Brain microvascular endothelial cell (primary cell): ENCODE measurements around the gene TLE2.

Experiments
- DNase-seq: peaks from one replicate; pipeline ENCODE4 v3.0.0-alpha.2; 2020
- H3K27ac ChIP-seq: fragments of 250-450 bp; sonication (Bioruptor Pico); 2 replicates; pipeline ENCODE4 v1.5.1; 2020; ENCODE audit warnings: mild to moderate bottlenecking, moderate library complexity
- H3K27me3 ChIP-seq: fragments of 250-450 bp; sonication (Bioruptor Pico); replicated peaks from 2 replicates; pipeline ENCODE4 v1.5.1; 2020; ENCODE audit warnings: mild to moderate bottlenecking
- H3K36me3 ChIP-seq: fragments of 250-450 bp; sonication (Bioruptor Pico); replicated peaks from 2 replicates; pipeline ENCODE4 v1.5.1; 2020; ENCODE audit warnings: mild to moderate bottlenecking
- H3K4me3 ChIP-seq: 2 replicates; pipeline ENCODE4 v1.5.1; 2011; ENCODE audit warnings: low read depth, mild to moderate bottlenecking, control low read depth, low read length, moderate library complexity
- CTCF ChIP-seq: IDR thresholded peaks from 2 replicates; pipeline ENCODE4 v1.5.1; 2011; ENCODE audit warnings: low read depth, mild to moderate bottlenecking, moderate library complexity, low read length, control low read depth, inconsistent platforms; ENCODE audit errors: missing control alignments
- in situ Hi-C: cut with HindIII; loops from 2 replicates; pipeline ENCODE4 v1.10.0; 2017; ENCODE audit warnings: low sequenced_read_pairs, low pct_ligation_motif_present

TLE2 gene

DNA sequence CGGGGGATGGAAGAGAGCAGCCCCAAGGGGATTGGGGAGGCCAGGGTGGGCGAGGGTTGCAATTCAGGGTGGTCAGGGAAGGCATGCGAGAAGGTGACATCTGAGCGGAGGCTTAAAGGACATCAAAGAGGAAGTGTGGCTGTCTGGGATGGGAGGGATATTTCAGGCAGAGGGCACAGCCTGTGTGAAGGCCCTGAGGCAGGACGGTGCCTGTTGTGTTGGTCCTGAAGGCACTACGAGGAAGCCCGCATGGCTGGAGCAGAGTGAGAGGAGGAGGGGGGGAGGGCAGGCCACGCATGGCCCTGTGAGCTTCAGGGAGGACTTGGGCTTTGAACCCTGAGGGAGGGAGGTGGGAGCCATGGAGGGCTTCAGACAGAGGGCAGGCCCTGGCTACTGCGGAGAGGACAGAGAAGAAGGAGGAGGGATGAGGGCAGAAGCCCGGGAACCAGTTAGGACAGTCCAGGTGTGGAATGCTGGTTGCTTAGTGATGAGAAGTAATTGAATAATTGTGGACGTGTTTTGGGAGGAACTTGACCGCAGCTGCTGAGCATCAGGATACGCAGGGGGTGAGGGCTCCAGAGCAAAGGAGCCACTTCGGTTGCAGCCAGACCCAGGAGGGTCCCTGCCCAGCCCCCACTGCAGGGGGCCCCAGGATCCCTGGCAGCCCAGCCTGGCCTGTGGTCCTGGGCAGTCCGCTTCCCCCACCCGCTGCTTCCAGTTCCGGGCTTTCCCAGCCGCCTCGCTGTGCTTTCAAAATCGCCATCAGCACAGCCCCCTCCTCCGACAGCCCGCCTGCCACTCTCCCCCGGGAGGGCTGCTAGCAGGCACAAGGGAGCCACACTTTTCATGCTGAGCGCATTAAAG, 45.5 kb downstream of the TLE2 start:
- H3K27me3 ChIP-seq: peaks cover 17% of the 10 kb centered on the region
- H3K27ac ChIP-seq: no peak overlapping the region
- peak overlapping the region; percentile 45 for H3K4me3 ChIP-seq
- in situ Hi-C loops: no loop called here
- DNase-seq: no peak
- no peaks in the 10 kb centered on the region for H3K36me3 ChIP-seq
- no peak for TF ChIP-seq CTCF

- in situ Hi-C loops: no loop called here
- Histone ChIP-seq H3K27me3 (peaks cover 17% of the 10 kb centered on the region), H3K27ac (no peak overlapping the region), H3K4me3 (no peak overlapping the region), H3K36me3 (no peaks in the 10 kb centered on the region)
- TF ChIP-seq CTCF: no peak
- no peak for DNase-seq
These were observed 46.1 kb downstream of the TLE2 start for GRCh38 chr19:2982983-2983350.

DNA sequence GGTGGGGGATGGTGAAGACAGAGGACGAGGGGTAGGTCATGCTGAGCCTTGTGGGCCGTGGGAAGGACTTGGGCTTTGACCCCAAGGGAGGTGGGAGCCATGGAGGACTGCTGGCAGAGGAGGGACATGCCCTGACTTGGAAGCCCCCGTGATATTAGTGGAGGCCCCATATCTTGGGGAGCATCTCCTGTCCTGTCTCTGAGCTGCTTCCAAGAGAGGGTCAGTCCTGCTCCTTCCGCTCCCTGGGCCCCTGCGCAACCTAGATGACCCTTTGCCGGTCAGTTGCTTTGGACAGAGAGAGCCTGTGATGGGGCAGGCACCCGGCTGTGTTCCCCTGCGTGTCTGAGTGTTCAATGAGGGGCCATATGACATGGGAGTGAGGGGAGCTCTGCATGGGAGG, 46.5 kb downstream of the TLE2 start:
- TF ChIP-seq CTCF: no peak
- DNase-seq: no peak
- no peak overlapping the region for H3K27ac ChIP-seq
- no peaks in the 10 kb centered on the region for H3K36me3 ChIP-seq
- no peak overlapping the region for H3K4me3 ChIP-seq
- in situ Hi-C loops: no loop called here
- peaks cover 17% of the 10 kb centered on the region for H3K27me3 ChIP-seq

- Histone ChIP-seq H3K27me3 (peaks cover 11% of the 10 kb centered on the region), H3K27ac (no peak overlapping the region), H3K36me3 (no peaks in the 10 kb centered on the region), H3K4me3 (no peak overlapping the region)
- no peak for DNase-seq
- in situ Hi-C loops: no loop called here
- TF ChIP-seq CTCF: no peak
These were observed 47.2 kb downstream of the TLE2 start for GRCh38 chr19:2981898-2982297.

GRCh38 chr19:2978772-2979171, 50.3 kb downstream of the TLE2 start:
- in situ Hi-C loops: no loop called here
- H3K27me3 ChIP-seq: no peaks in the 10 kb centered on the region
- no peak for TF ChIP-seq CTCF

DNA sequence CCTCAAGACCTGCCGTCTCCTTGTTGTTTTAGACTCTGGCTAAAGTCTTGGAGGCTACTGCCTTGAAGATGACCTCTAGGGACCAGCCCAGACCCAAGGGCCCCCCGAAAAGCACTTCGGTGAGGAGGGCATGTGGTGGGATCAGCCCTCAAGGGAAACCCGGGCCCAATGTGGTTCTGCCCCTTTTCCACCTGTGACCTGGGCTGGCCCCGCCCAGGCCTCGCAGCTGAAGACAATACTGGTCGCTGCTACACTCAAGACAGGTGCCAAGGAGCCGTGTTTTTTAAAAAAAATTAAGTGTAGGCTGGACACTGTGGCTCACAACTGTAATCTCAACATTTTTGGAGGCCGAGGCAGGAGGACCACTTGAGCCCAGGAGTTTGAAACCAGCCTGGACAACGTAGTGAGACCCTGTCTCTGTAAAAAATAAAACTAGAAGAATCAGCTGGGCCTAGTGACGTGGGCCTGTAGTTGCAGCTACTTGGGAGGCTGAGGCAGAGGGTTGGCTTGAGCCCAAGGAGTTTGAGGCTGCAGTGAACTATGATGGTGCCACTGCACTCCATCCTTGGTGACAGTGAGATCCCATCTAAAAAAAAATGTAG, 50.8 kb downstream of the TLE2 start:
- Histone ChIP-seq H3K36me3 (no peaks in the 10 kb centered on the region), H3K27me3 (no peaks in the 10 kb centered on the region), H3K4me3 (no peak overlapping the region), H3K27ac (no peak overlapping the region)
- in situ Hi-C loops: no loop called here
- DNase-seq: no peak
- no peak for TF ChIP-seq CTCF

More at GRCh38 chr19:2978772-2979171, 50.3 kb downstream of the TLE2 start:
- H3K4me3 ChIP-seq: no peak overlapping the region
- no peak overlapping the region for H3K27ac ChIP-seq
- DNase-seq: no peak
- no peaks in the 10 kb centered on the region for H3K36me3 ChIP-seq
